DMS53 (cell line): Measurements from ENCODE around the gene PSIP1.
"Not testable (repeated sequence)": the region's sequence is repeated elsewhere in the genome, so short reads cannot be mapped to it uniquely, and the experiment has no call there.

Source experiments
- DNase-seq: peaks from one replicate; lab custom pipeline; 2025; lab: John Stamatoyannopoulos, UW

PSIP1 gene

GRCh38 chr9:15510789-15511575, at the start of gene PSIP1:
PSIP1 (minus strand) TSS chr9:15510970; CDS start chr9:15510188, 782 bp downstream.
- peak; percentile 78 for DNase-seq

GRCh38 chr9:15553528-15553898, 42.7 kb upstream of the PSIP1 start:
- no peak for DNase-seq

DNA sequence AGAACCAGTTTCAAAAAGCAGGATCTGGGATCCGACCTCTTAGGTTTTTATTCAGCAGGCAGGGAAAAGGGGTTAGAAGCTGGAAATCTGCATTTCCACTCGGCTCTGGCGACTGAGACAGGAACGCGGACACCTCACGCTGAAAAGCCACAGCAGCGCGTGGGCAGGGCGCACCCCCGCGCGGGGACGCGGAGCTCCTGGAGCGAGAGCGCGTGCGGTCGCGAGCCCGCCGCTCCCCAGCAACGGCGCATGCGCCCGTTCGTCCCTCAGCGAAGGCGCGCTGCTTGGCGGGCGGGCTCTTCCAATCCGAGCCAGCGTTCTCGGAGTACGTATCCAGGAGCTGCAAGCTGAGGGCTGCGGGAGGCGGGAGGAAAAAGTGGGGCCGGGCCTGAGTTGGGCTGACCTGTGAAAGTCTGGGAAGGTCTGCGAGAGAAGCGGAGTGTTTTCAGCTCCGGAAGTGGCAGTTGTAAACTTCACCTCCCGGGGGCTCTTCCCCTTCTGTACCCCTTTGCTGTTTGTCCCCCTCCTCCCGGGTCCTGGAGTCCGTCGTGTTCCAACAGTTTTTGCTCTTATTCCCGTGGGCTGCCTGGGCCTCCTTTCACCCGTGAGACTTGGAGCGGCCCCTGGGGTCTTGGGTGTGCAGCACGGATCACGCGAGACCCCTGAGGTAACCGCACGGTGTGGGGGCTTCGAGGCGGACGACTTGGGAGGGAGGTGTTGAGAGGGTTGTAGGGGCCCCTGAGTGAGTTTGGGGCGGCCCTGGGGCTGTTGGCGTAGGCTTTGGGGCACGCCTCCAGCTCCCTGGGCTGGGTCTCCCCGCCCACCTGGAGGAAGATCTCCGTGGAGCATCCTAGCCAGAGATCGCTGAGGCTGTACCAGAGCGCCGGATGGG, 42.1 kb upstream of the PSIP1 start, which contains the start of gene CCDC171:
CCDC171 (plus strand) TSS at position 408 of the 892 bp plus-strand sequence. CDS start 11,046 bp downstream, outside the sequence.
- DNase-seq: peak; percentile 91

- DNase-seq: no peak
These were observed 38.8 kb upstream of the PSIP1 start for GRCh38 chr9:15549611-15550010.

DNA sequence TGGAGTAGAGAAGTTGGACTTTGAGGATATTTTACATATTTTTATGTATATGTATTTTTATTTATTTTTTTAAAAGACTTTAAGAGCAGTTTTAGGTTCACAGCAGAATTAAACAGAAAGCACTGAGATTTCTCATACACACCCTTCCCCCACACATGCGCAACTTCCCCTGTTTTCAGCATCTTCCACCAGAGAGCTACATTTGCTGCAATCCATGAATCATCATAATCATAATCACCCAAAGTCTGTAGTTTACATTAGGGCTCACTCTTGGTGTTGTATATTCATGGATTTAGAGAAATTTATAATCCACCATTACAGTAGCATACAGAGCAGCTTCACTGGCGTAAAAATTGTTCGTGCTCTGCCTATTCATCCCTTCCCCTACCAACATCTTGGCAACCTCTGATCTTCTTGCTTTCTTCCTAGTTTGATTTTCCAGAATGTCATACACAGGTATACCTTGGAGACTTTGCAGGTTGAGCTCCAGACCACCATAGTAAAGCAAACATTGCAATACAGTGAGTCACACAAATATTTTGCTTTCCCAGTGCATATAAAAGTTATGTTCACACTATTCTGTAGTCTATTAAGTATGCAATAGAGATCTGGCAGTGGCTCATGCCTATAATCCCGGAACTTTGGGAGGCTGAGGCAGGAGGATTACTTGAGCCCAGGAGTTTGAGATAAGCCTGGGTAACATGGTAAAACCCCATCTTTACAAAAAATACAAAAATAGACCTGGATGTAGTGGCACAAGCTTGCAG, 32.5 kb upstream of the PSIP1 start:
- no peak for DNase-seq

GRCh38 chr9:15542624-15543023, 31.9 kb upstream of the PSIP1 start:
- no peak for DNase-seq

DNA sequence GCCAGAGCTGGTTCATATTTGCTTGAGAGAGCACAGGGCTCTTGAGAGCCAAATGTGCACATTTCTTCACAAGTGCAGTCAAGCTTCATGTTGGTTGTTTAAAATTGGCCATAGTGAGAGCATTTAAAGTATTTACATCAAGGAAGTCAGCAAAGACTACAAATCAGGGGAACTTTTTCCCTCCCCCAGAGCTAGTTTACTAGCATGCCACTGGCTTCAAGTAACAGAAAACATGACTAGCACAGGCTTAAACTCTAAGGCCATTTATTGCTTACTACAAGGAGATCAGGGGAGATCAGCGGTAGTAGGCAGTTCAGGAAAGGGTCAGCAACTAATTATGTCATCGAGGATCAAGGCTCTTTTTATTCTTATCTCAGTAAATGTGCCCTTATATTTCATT, 31.1 kb upstream of the PSIP1 start:
- no peak for DNase-seq

DNA sequence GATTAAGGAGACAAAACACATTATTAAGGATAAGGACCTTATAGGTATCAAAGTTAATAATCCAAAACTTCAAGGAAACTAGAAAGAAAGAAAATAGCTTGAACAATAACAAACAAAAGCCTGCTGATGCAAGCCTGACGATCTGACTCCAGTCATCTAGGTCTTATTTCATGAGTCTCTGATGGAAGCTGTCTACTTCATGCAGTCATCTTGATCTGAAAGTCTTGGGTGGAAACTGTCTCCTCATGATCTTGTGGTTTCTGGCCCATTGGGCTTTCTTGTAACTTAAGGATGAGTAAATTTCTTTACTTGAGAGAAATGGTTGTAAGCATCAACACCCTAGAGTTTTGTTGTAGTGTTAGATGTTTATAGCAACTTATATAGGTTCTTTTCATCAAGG, 20.6 kb upstream of the PSIP1 start:
- no peak for DNase-seq

DNA sequence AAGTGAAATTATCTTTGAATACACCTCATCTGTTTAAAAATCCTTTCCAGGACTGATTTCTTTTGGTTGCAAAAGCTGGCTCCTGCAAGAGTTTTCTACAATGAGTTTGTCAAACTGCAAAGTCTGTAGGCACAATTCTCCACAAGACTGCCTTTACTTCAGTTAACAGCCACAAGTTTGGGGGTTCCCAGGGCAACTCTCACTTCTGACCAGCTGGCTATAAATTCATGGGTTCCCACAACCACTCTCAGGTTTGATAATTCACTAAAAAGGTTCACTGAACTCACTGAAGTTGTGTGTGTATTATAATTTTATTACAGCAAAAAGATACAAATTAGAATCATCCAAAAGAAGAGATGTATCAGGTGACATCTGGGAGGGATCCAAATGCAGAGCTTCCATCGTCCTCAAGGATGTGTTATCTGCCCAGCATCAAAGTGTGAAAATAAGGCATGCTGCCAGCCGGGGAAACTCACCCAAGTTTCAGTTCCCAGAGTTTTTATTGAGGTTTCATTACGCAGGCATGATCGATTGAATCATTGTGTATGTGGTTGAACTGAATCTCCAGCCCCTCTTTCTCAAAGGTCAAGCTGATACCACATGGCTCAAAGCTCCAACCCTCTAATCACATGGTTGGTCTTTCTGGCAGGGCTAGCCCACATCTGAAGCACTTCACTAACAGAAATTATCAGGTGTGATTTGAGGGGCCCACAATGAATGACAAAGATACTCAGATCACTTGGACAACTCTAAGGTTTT, 19.0 kb upstream of the PSIP1 start:
- DNase-seq: no peak

DNA sequence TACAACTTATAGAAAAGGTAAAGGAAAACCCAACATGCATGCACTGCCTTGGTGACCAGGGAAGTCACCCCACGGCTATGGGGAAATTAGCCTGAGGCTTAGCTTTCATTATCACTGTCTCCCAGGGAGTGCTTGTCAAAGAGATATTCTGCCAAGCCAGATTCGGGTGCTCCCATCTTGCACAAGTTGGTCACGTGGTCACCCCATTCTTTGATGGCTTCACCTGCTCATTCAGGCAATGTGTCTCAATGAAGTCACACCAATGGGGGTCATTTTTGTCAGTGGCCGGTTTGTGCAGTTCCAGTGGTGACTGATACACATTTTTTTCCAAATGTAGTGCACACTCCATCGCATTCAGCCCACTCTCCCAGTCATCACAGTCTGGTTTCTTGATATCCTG, 16.3 kb upstream of the PSIP1 start:
- DNase-seq: not testable (repeated sequence)

DNA sequence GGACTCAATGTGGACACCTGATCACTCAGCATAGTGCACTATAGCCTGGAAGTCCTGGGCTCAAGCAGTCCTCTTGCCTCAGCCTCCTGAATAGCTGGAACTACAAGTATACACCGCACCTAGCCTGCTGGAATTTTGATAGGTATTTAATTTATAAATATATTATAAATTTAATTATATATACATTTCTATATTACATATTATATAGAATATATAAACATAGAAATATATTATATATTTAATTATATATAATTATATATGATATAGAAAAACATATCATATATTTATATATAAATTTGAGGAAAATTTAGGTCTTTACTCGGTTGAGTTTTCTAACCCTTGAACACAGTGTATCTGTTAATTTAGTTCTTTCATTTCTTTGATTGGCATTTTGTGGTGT, 15.2 kb upstream of the PSIP1 start:
- no peak for DNase-seq

- no peak for DNase-seq
These were observed 14.2 kb upstream of the PSIP1 start for GRCh38 chr9:15524845-15525455.

DNA sequence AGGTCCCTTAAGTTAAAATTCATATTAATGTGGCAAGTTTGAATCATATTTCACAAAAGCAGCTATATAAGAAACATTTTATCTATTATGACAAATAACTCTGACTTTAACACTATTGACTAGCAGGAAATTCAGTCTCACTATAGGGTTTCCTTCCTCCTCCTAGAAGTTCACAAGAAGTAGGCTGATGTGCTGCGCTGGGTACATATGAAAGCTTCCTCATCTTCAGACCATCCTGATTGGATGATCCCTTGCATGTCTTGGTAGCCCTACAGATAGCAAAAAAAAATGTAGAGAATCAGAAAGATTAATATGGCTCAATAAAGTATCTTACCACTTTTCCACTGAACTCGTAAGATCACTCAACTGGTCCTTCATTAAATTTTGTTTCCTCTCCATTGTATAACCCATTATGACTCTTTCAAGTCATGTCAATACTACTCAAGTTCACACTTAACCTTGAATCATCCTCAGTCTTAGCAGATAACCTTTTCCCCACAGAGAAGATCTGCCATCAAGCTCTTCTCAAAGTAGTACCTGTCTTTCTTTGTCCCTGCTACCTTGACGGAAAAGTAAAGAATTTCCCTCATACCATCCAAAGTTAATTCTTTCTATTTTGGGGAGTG, 11.5 kb upstream of the PSIP1 start:
- DNase-seq: no peak

GRCh38 chr9:15521254-15521653, 10.5 kb upstream of the PSIP1 start:
- DNase-seq: no peak

GRCh38 chr9:15519831-15520230, 9.1 kb upstream of the PSIP1 start:
- no peak for DNase-seq

DNA sequence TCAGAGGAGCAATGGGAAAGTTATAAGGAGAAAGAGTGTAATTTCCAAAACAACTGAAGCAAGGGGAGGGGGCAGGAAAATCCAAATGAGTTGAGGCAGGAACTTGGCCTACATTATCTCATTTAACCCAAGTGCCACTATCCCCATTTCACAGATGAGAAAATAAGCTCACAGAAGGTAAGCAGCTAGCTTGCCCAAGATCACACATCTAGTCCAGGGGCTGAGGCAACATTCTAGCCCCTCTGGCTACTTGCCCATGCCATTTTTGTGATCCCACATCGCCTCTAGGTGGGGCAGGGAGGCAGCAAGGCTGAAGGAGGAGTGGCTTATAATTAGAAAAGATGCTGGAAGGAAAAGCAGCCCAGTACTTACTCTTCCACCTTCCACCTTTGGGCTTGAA, 2.6 kb upstream of the PSIP1 start:
- no peak for DNase-seq

DNA sequence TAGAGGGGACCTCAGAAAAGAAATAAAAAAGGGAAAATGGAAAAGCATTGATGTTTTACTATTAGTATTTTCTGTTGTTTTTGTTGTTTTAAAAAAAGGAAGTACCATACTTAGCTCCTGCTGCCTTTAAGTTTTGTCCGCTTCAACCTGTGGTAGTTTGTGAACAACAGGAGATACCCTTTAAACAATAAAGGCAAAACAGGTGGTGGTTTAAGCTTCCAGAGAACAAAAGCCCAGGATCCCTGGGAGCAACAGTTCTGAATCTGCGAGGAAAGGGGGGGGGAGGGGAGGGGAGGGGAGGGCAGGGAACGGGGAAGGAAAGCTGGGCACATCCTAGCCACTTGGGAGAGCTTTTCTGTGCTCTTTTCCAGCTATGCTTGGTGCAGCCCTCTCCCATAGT, 2.1 kb upstream of the PSIP1 start:
- DNase-seq: no peak

- DNase-seq: no peak
These were observed 1.4 kb upstream of the PSIP1 start for GRCh38 chr9:15512204-15512603.

DNA sequence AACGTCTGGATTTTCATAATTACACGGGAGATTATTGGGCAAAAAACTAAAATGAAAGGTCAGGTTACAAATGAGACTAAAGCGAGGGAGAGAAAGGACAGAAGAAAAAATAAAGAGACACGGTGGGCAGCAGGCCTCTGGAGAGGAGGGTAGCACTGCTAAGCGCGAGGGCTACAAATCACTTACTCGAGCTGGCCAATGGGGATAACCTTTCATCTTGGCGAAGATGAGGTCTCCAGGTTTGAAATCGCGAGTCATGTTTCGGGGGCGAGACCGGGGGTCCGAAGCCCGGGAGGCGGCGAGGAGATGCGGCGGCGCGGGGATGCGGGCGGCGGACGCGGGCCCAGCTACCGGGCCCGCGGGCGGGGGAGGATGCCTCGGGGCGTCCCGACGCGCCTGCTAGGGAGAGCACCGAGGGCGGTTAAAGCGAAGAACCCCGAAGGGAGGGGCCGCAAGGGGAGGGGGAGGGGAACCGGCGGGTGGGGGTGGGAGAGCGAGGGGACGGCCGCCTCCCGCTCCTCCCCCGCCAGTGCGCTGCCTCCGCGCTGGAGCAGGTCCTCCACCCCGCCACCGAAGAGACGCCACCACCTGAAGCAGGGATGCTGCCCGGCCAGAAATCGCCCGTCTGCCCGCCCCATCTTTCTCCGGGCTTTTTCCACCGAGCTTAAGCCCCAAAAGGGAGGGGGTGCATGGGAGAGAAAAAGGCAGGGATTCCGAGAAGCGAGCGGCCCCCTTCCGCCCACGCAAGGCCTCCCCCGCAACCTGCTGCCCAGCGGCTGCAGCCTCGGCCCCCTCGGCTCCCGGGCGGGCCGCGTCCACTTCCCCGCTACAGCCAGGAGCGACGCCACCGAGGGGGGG, 610 bp downstream of the PSIP1 start:
- DNase-seq: peak; percentile 47

DNA sequence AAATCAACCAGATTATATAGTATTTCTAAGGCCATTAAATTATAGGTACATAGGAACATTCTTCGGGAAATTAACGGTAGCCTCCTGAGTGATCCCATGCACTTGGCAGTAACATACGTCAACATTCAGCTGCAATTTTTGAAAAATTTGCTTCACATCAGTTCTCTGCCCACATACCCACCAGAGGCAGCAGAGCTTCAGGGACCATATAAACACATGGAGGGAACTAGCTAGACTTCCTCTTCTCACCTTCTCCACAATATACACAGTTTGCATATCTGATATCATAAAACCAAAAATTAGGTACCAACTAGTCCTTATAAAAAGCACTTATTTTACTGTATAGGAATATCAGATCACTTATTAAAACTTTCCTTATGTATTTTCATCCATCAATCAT, 4.8 kb downstream of the PSIP1 start:
- no peak for DNase-seq
